ENCODE results near the gene TUBA3E.
"Not testable (repeated sequence)": the region's sequence is repeated elsewhere in the genome, so short reads cannot be mapped to it uniquely, and the experiment has no call there.

Gene TUBA3E

GRCh38 chr2:130190237-130190636, 8.0 kb downstream of the TUBA3E start:
- no peak for DNase-seq

GRCh38 chr2:130188958-130189357, 9.3 kb downstream of the TUBA3E start:
- not testable (repeated sequence) for DNase-seq

GRCh38 chr2:130187859-130188792, 10.1 kb downstream of the TUBA3E start:
- not testable (repeated sequence) for DNase-seq

DNA sequence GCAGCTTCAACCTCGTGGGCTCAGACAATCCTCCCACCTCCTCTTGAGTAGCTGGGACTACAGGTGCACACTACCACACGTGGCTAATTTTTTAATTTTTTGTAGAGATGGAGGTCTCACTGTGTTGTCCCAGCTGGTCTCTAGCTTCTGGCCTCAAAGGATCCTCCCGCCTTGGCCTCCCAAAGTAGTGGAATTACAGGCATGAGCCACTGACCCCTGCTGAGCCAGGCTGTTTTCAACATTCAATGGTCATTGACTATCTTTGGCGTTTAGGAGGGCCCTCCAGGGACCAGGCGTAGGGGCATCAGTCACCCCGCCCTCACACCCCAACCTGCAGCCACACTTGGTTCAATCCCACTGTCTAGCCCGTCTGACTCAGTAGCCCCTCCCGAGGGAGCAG, 11.0 kb downstream of the TUBA3E start:
- no peak for DNase-seq

- DNase-seq: no peak
Observed at GRCh38 chr2:130186391-130186790, 11.8 kb downstream of the TUBA3E start.

GRCh38 chr2:130185896-130186295, 12.3 kb downstream of the TUBA3E start:
- no peak for DNase-seq

DNA sequence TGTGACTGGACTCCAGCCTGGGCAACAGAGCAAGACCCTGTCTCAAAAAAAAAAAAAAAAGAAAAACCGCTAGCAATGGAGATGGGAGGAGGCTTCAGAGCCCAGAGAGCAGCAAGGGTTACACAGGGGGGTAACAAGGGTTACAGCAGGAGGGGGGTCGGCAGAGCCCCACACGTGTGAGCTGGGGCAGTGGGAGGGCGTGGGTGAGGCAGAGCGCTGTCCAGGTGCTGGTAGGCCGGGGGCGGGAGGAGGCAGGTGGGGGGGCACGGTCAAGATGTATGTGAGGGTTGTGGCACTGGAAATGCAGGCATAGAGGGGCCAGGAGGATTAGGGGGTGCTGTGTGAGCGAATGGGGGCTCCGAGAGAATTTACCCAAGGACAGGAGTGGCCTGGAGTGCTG, 12.8 kb downstream of the TUBA3E start:
- DNase-seq: no peak

GRCh38 chr2:130183512-130184373, 14.5 kb downstream of the TUBA3E start:
- no peak for DNase-seq

DNA sequence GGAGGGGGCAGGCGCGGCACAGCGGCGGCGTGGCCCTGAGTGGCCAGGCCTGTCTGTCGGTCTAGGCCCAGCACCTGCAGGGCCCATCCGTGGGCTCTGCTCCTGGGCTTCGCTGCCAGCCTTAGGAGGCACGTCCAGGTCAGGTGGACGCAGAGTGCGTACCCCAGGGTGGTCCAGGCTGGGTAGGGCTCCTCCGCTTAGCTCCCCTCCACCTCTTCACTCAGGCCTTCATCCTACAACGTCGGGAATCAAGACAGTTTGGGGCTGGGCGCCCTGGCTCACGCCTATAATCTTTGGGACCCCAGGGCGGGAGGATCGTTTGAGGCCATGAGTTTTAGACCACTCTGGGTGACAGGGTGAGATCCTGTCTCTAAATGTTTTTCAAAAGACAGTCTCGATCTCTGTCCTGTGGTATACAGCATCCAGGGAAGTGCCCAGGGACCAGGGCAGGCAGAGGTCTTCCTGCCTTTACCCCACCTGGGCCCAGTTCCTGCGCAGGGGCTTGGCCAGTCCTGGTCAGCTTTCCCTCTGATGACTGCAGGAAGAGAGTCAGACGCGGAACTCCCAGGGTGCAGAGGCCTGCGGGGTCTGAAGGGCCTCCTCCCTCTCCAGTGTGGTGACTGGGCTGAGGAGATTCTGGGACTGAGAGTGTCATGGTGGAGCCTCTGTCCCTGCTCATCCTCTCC, 15.3 kb downstream of the TUBA3E start:
- DNase-seq: not testable (repeated sequence)

GRCh38 chr2:130181880-130182682, 16.2 kb downstream of the TUBA3E start, which contains the start of gene MZT2B:
Gene MZT2B (plus strand): TSS chr2:130182262. CDS start chr2:130182283, 21 bp downstream.
- peak; percentile 84 for DNase-seq

GRCh38 chr2:130181325-130181879, 16.8 kb downstream of the TUBA3E start, which contains the start of gene SMPD4:
Gene SMPD4 (minus strand): TSS chr2:130181602. CDS start chr2:130176592, 5,010 bp downstream.
- DNase-seq: peak; percentile 98

- not testable (repeated sequence) for DNase-seq
Observed at GRCh38 chr2:130180404-130181324, 17.6 kb downstream of the TUBA3E start.

DNA sequence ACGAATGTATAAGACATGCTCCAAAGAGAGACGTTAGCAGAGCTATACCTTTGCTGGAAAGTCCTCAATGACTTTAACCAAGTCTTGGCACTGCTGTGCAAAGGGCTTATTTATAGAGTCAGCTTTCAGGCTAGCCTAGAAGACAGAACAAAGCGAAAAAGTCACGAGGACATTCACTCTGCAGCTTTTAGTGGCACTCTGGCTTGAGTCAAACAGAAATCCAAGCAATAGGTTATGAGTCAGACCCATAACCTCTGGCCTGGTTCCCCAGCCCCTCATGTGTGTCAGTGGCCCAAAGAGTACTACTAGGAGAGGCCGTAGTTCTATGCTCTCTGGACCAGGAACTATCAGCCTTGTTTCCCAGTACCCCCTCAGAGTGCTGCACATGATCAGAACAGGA, 23.4 kb downstream of the TUBA3E start:
- not testable (repeated sequence) for DNase-seq

DNA sequence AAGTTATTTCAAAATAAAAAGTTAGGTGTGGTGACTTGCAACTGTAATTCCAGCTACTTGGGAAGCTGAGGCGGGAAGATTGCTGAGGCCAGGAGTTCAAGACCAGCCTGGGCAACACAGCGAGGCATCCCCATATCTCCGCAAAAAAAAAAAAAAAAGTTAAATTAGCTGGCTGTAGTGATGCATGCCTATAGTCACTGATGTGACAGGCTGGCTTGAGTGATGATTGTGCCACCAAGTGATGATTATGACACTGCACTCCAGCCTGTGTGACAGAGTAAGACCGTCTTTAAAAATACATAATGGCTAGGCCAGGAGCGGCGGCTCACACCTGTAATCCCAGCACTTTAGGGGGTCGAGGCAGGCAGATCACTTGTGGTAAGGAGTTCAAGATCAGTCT, 28.3 kb downstream of the TUBA3E start:
- no peak for DNase-seq

- not testable (repeated sequence) for DNase-seq
Observed at GRCh38 chr2:130169163-130169562, 29.1 kb downstream of the TUBA3E start.

GRCh38 chr2:130166611-130167010, 31.6 kb downstream of the TUBA3E start:
- not testable (repeated sequence) for DNase-seq

DNA sequence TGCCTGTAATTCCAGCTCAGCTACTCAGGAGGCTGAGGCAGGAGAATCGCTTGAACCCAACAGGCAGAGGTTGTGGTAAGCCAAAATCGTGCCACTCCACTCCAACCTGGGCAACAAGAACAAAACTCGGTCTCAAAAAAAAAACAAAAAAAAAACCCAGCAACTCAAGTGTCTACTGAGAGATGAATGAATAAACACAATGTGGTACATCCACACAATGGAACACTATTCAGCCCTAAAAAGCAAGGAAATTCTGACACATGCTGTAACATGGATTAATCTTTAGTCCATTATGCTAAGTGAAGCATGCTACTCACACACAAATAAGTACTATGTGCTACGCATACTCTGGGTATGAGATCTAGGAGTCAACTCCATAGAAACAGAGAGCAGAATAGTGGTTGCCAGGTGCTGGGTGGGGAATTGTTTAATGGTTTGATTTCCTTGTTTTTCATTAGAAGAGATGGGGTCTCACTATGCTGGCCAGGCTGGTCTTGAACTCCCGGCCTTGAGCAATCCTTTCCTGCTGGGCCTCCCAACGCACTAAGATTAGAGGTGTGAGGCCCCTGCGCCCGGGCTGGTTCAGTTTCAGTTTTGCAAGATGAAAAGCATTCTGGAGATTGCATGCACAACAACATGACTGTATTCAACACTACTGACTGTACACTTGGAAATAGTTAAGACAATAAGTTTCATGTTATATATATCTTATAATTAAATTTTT, 32.8 kb downstream of the TUBA3E start:
- no peak for DNase-seq

- DNase-seq: no peak
Observed at GRCh38 chr2:130162968-130163367, 35.3 kb downstream of the TUBA3E start.

DNA sequence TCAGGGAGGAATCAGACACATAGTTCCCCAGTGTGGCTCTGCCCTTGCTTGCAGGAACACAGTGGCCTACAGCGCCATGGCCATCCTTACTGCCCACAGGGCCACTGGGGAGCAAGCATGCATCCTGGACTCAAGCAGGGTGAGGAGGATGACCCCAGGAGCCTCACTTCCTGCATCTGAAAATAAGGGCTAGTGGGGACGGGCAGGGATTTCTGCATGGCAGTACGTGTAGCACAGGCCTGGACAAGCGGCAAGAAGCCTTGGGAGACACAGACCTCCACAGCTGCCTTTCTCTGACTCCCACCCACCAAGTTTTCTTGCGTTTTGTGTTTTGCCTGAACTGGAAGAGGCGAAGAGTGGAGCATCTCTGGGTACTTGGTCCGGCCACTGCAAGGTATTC, 35.8 kb downstream of the TUBA3E start:
- not testable (repeated sequence) for DNase-seq
